H9 (cell line): Measurements from ENCODE around the gene HLA-E. TPM values are rescaled to one million over a fixed set of nuclear protein-coding genes. Genes with fewer than 3 reads are reported as not detected.
A peak's percentile ranks its signal among the peaks of the same experiment; 100 is the strongest.

Experiments used
- DNase-seq: peaks from one replicate; pipeline ENCODE4 v3.0.0-alpha.2; 2017
- H2AFZ ChIP-seq: one replicate; pipeline ENCODE4 v1.6.1; 2013; ENCODE audit warnings: mild to moderate bottlenecking, low read length, control low read depth, moderate library complexity
- H2AK5ac ChIP-seq: 2 replicates; pipeline ENCODE4 v1.6.1; 2013; ENCODE audit warnings: low read length, control low read depth, mixed read lengths; ENCODE audit not compliant: insufficient read length
- H2BK120ac ChIP-seq: one replicate; pipeline ENCODE4 v1.6.1; 2013; ENCODE audit warnings: low read depth, mild to moderate bottlenecking, low read length, control low read depth, inconsistent platforms; ENCODE audit not compliant: poor library complexity, severe bottlenecking
- H2BK12ac ChIP-seq: 2 replicates; pipeline ENCODE4 v1.6.1; 2013; ENCODE audit warnings: low read length, control low read depth, mixed read lengths, low read depth; ENCODE audit not compliant: insufficient read length
- H2BK15ac ChIP-seq: 2 replicates; pipeline ENCODE4 v1.6.1; 2013; ENCODE audit warnings: low read depth, low read length, control low read depth
- H2BK20ac ChIP-seq: one replicate; pipeline ENCODE4 v1.6.1; 2013; ENCODE audit warnings: low read depth, mild to moderate bottlenecking, low read length, control low read depth, inconsistent platforms; ENCODE audit not compliant: poor library complexity, severe bottlenecking
- H2BK5ac ChIP-seq: 2 replicates; pipeline ENCODE4 v1.6.1; 2013; ENCODE audit warnings: low read length, control low read depth, mixed read lengths; ENCODE audit not compliant: insufficient read length
- H3K14ac ChIP-seq: 2 replicates; pipeline ENCODE4 v1.6.1; 2013; ENCODE audit warnings: low read length, control low read depth; ENCODE audit not compliant: insufficient read depth
- H3K18ac ChIP-seq: 2 replicates; pipeline ENCODE4 v1.6.1; 2013; ENCODE audit warnings: low read depth, mild to moderate bottlenecking, mixed read lengths, low read length, control low read depth; ENCODE audit not compliant: insufficient read length
- H3K23ac ChIP-seq: 2 replicates; pipeline ENCODE4 v1.6.1; 2013; ENCODE audit warnings: low read length, control low read depth, mixed read lengths, low read depth; ENCODE audit not compliant: insufficient read length
- H3K23me2 ChIP-seq: 2 replicates; pipeline ENCODE4 v1.6.1; 2013; ENCODE audit warnings: low read depth, mild to moderate bottlenecking, mixed read lengths, low read length, control low read depth; ENCODE audit not compliant: insufficient read length, poor library complexity, severe bottlenecking
- H3K27ac ChIP-seq: 2 replicates; pipeline ENCODE4 v1.5.1; 2013; ENCODE audit warnings: low read length, control low read depth, mixed read lengths, low read depth; ENCODE audit not compliant: insufficient read length
- H3K27me3 ChIP-seq: 2 replicates; pipeline ENCODE4 v1.6.1; 2013; ENCODE audit warnings: low read length, control low read depth, inconsistent platforms; ENCODE audit not compliant: insufficient read depth
- H3K4ac ChIP-seq: 2 replicates; pipeline ENCODE4 v1.6.1; 2013; ENCODE audit warnings: low read depth, mild to moderate bottlenecking, control low read depth, inconsistent platforms, low read length, moderate library complexity
- H3K4me1 ChIP-seq: 2 replicates; pipeline ENCODE4 v1.6.1; 2013; ENCODE audit warnings: low read length, control low read depth, inconsistent platforms; ENCODE audit not compliant: insufficient read depth
- H3K4me2 ChIP-seq: 2 replicates; pipeline ENCODE4 v1.6.1; 2013; ENCODE audit warnings: low read length, control low read depth, mixed read lengths; ENCODE audit not compliant: insufficient read length, insufficient read depth
- H3K56ac ChIP-seq: 2 replicates; pipeline ENCODE4 v1.6.1; 2013; ENCODE audit warnings: low read depth, mild to moderate bottlenecking, mixed read lengths, low read length, control low read depth; ENCODE audit not compliant: insufficient read length
- H3K79me1 ChIP-seq: 2 replicates; pipeline ENCODE4 v1.6.1; 2013; ENCODE audit warnings: low read depth, mild to moderate bottlenecking, moderate library complexity, low read length, control low read depth, inconsistent platforms; ENCODE audit not compliant: insufficient read depth, poor library complexity, severe bottlenecking
- H3K79me2 ChIP-seq: 2 replicates; pipeline ENCODE4 v1.6.1; 2013; ENCODE audit warnings: low read length, control low read depth, inconsistent platforms; ENCODE audit not compliant: insufficient read depth
- H3K9ac ChIP-seq: 2 replicates; pipeline ENCODE4 v1.6.1; 2013; ENCODE audit warnings: low read length, control low read depth, mixed read lengths; ENCODE audit not compliant: insufficient read length; ENCODE audit errors: extremely low read depth
- H3K9me3 ChIP-seq: one replicate; pipeline ENCODE4 v1.6.1; 2013; ENCODE audit warnings: low read depth, low read length, inconsistent platforms; ENCODE audit not compliant: control insufficient read depth
- H3T11ph ChIP-seq: one replicate; pipeline ENCODE4 v1.6.1; 2013; ENCODE audit warnings: mild to moderate bottlenecking, low read length, control low read depth, inconsistent platforms
- H4K20me1 ChIP-seq: one replicate; pipeline ENCODE4 v1.6.1; 2013; ENCODE audit not compliant: control insufficient read depth, insufficient read length, insufficient read depth
- H4K5ac ChIP-seq: 2 replicates; pipeline ENCODE4 v1.6.1; 2013; ENCODE audit warnings: low read depth, mild to moderate bottlenecking, mixed read lengths, low read length, control low read depth; ENCODE audit not compliant: insufficient read length
- H4K8ac ChIP-seq: replicated peaks from 2 replicates; pipeline ENCODE4 v1.6.1; 2013; ENCODE audit warnings: low read length, control low read depth, mixed read lengths, low read depth; ENCODE audit not compliant: insufficient read length
- H4K91ac ChIP-seq: 2 replicates; pipeline ENCODE4 v1.6.1; 2013; ENCODE audit warnings: low read depth, mild to moderate bottlenecking, moderate library complexity, mixed read lengths, low read length, control low read depth; ENCODE audit not compliant: insufficient read length
- H3K27ac Mint-ChIP-seq, 3 experiments: 2 replicates in 2 of 3; 3 replicates in 1 of 3; pipeline ENCODE4 v1.8.0; 2020 to 2021; ENCODE audit warnings: mixed read lengths in 3 of 3, mild to moderate bottlenecking in 1 of 3, moderate library complexity in 1 of 3
- H3K27me3 Mint-ChIP-seq: 2 replicates; pipeline ENCODE4 v1.8.0; 2021; ENCODE audit warnings: low read depth, mild to moderate bottlenecking, moderate library complexity, mixed read lengths
- H3K36me3 Mint-ChIP-seq, 3 experiments: 2 replicates in 2 of 3; 3 replicates in 1 of 3; pipeline ENCODE4 v1.8.0; 2020 to 2021; ENCODE audit warnings: low read depth in 3 of 3, mixed read lengths in 3 of 3; ENCODE audit not compliant: insufficient read depth in 1 of 3
- H3K4me1 Mint-ChIP-seq, 2 experiments: 2 replicates each; pipeline ENCODE4 v1.8.0; 2020; ENCODE audit warnings: mixed read lengths in 2 of 2
- H3K4me3 Mint-ChIP-seq, 2 experiments: 2 replicates in 1 of 2; 3 replicates in 1 of 2; pipeline ENCODE4 v1.8.0; 2020 to 2021; ENCODE audit warnings: mild to moderate bottlenecking in 2 of 2, mixed read lengths in 2 of 2, moderate library complexity in 1 of 2
- H3K9me3 Mint-ChIP-seq, 2 experiments: 2 replicates in 1 of 2; 3 replicates in 1 of 2; pipeline ENCODE4 v1.8.0; 2020; ENCODE audit warnings: mild to moderate bottlenecking in 2 of 2, mixed read lengths in 2 of 2, moderate library complexity in 1 of 2
- CTCF ChIP-seq: fragments of 200-600 bp; sonication (generic); conservative IDR thresholded peaks from 3 replicates; pipeline ENCODE4 v1.8.0; 2021; ENCODE audit warnings: antibody characterized with exemption, mild to moderate bottlenecking
- WGBS: extraction: QIAGEN DNeasy Blood & Tissue Kit; methylation state at CpG from one replicate; pipeline ENCODE4 v1.1.7; 2013; ENCODE audit warnings: missing lambda C conversion rate, low lambda C conversion rate, mixed read lengths; ENCODE audit not compliant: insufficient read length; ENCODE audit errors: extremely low coverage; 5-methylcytosine and 5-hydroxymethylcytosine counted together
- total RNA-seq: library from RNA; stranded (reverse); gene quantifications from 2 replicates; pipeline ENCODE4 v1.2.1, GENCODE V29; 2021

Gene HLA-E
- total RNA-seq, 1 experiment from 2014 or later, result 28.1 TPM

DNA sequence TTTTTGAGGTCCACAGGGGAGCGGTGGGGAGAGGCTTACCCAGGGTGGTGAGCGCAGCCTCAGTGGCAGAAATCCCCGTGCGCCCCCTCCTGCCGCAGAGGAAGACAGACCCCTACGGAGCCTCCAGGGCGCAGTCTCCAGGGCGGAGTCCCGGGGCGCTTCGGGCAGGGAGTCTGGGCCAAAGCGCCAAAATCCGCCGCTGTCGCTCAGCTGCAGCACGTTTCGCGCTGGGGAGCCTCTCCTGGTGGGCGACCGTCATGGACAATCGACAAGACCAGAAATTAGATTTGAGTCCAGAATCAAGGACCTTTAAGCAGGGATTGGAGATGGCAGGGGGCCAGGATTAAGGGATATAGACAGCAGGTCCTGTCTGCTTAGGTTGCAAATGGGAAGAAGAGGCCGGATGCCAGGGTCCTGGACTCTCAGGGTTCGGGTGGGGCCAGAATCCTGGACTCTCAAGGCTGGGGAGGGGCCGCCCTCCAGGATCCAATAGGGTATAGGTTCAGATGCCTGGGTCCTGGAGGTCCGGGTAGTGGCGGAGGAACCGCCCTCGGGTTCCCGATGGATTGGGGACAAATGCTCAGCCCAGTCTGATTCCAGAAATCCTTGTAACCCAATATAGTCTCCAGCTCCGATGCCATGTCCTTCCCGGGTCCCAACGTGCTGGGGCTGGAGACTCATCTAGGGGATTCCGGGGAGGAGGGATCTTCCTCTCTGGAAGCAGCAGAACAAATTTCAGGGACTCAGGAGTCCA is 7.9 kb upstream of the HLA-E start:
- H3K79me1 ChIP-seq, result no peaks in the 10 kb centered on the region
- H3K14ac ChIP-seq, result no peak overlapping the region
- H3T11ph ChIP-seq, result no peak overlapping the region
- no peak overlapping the region for H3K27ac ChIP-seq
- no peaks in the 10 kb centered on the region for H3K9me3 ChIP-seq
- no peak overlapping the region for H3K23ac ChIP-seq
- Mint-ChIP-seq H3K36me3 (no peaks in the 10 kb centered on the region), H3K4me1 (peaks cover 13 to 14% of the 10 kb centered on the region in 2 experiments), H3K27me3 (peaks cover 71% of the 10 kb centered on the region), H3K9me3 (no peaks in the 10 kb centered on the region; a peak in 1 of 5 replicates), H3K27ac (no peak overlapping the region), H3K4me3 (peak overlapping the region; percentile 50 to 66)
- H4K20me1 ChIP-seq, result no peaks in the 10 kb centered on the region
- H3K79me2 ChIP-seq, result no peaks in the 10 kb centered on the region
- no peak overlapping the region for H2BK15ac ChIP-seq
- H3K56ac ChIP-seq, result no peak overlapping the region
- H2AK5ac ChIP-seq, result no peak overlapping the region
- no peak overlapping the region for H4K91ac ChIP-seq
- peak overlapping the region; percentile 30 for H3K4me2 ChIP-seq
- TF ChIP-seq CTCF, result no peak; the same call in 2 of the 3 replicates
- no peak overlapping the region for H2BK12ac ChIP-seq
- no peaks in the 10 kb centered on the region for H3K4me1 ChIP-seq
- no peak overlapping the region for H4K5ac ChIP-seq
- H2BK5ac ChIP-seq, result no peak overlapping the region
- H2BK20ac ChIP-seq, result no peak overlapping the region
- H3K9ac ChIP-seq, result no peak overlapping the region
- H3K27me3 ChIP-seq, result peaks cover 17% of the 10 kb centered on the region; the same call in 1 of the 2 replicates
- H3K4ac ChIP-seq, result no peak overlapping the region
- H3K23me2 ChIP-seq, result peaks cover 2% of the 10 kb centered on the region
- H3K18ac ChIP-seq, result no peak overlapping the region
- no CpG with 5 or more reads among the region's 33 CpGs for WGBS
- no peak overlapping the region for H2BK120ac ChIP-seq
- no peak overlapping the region for H4K8ac ChIP-seq
- no peak for DNase-seq
- no peak overlapping the region for H2AFZ ChIP-seq
